HG02973 (cell line): ENCODE measurements around the gene OSBPL6.

ENCODE experiments used
- ATAC-seq: cut with Tn5 transposase; IDR thresholded peaks from one replicate; pipeline ENCODE4 v1.9.1; 2021; ENCODE audit warnings: moderate library complexity; ENCODE audit not compliant: unreplicated experiment

The OSBPL6 gene

DNA sequence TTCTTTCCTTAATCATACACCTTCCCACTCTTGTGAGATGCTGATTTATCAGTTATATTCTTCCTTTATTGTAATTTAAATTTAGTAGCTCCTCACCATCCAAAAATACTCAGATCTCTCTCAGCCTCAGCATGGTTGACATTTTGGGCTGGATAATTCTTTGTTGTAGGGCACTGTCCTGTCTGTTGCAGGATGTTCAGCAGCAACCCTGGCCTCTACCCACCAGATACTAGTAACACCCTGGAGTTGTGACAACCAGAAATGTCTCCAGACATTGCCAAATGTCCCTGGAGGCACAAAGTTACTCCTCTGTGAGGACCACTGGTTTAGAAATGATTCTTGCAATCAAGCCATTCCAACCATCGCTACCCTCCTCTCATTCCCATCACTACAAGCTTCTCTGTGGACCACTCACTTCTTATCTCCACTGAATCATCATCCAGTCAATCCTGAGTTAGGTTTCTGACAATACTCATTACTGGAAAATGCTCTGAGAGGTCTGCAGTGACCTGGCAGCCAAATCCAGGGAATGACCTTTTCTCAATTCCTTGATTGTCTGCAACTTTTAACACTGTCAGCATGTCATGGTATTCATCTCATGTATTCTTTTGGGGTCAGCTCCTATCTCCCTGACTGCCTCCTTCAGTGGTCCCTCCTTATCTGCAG is 43.3 kb downstream of the OSBPL6 start:
- no peak for ATAC-seq

DNA sequence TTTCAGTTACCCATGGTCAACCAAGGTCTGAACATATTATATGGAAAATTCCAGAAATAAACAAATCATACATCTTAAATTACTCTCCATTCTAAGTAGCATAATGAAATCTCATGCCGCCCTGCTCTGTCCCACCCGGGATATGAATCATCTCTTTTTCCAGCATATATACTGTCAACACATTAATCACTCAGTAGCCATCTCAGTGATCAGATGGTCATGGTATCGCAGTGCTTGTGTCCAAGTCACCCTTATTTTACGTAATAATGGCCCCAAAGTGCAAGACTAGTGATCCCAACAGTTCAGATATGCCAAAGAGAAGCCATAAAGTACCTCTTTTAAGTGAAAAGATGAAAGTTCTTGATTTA is 43.8 kb downstream of the OSBPL6 start:
- ATAC-seq: no peak

DNA sequence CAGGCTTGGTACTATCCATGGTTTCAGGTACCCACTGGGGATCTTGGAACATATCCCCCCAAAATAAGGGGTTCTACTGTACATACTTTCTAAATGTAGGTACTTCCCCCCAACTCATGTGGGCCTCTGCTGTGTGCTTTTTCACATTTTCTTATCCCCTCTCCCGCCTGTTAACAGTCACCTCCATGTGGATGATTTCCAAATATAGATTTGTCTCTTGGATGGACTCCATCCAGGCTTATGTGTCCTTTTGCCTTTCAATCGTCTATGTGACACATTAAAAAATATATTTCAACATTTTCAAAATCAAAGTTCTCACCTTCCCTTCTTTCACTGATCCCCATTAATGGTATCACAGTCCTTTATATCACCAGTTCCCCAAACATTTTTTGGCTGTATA is 44.4 kb downstream of the OSBPL6 start:
- no peak for ATAC-seq

DNA sequence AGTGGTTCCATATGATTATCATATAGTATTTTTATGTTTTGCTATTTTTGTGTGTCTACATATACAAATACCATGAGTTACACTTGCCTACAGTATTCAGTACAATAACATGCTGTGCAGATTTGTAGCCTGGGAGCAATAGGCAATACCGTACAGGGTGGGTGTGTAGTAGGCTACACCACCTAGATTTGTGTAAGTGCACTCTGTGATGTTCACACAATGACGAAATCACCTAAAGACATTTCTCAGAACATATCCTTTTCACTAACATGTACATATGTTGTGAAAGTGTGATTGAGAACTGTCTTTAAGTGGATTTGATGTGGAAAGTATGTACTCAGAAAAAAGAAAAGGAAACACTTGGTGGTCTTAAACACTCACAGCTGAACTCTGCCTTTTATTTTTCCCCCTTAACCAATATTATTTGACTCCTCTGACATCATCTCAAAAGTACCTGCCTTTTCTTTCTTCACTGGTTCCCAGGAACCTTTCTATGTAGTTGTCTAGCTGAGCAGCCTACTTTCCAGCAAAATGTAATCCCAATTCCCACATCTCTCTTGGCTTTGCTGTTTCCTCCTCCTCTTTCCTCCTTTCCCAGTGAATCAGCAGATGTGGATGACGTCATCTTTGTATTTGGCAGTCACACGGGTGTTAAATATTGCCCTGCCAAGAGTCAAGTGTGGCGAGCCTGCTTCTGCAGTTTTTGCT is 47.7 kb downstream of the OSBPL6 start:
- ATAC-seq: no peak

DNA sequence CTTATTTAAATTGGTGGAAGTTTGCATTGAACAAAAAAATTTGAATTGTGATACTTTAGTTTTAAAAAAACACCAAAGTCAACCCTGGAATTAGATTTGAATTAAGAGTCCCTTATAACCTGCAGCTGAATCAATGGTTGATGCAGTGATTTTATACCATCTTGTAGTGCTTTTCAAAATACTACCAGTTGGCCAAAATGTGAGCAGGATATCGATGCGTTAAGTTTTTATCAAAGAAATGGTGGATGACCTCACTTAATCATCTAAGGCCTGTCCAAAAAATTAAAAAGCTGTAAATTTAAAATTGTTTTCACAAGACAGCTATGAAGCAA is 48.2 kb downstream of the OSBPL6 start:
- ATAC-seq: no peak

DNA sequence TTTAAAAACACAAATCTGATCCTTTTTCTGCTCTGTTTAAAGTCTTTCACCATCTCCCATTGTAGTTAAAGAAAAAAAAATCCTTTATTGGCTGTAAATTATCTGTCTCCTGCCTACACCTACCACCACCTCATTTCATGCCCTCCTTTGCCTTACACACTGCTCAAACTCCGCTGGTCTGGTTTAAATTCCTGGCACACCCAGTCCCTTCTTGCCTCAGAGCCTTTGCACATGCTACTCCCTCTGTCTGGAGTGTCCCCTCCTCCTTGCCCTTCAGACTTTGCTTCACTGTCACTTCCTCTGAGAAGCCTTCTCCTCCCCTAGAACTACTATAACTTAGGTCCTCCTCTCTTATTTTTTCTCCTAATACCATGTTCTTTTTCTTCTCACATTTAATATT is 49.6 kb downstream of the OSBPL6 start:
- ATAC-seq: no peak

DNA sequence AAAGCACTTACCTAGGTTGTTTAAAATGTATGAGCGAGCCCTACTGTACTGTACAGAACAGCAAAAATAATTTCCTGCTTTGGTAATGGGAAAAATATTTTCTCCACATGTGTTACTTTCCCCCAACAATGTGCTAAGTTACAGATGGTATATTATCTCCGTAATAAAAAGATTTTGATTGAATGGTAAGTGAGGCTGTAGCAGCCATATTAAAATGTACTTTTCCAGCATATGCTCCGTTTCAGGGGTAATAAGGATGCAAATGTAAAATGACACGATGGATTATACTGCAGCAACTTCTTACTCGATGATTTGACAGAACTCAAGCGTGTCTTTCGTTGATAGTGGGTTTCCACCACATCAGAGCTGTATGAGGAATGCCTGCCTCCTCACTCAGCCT is 50.5 kb downstream of the OSBPL6 start:
- no peak for ATAC-seq

DNA sequence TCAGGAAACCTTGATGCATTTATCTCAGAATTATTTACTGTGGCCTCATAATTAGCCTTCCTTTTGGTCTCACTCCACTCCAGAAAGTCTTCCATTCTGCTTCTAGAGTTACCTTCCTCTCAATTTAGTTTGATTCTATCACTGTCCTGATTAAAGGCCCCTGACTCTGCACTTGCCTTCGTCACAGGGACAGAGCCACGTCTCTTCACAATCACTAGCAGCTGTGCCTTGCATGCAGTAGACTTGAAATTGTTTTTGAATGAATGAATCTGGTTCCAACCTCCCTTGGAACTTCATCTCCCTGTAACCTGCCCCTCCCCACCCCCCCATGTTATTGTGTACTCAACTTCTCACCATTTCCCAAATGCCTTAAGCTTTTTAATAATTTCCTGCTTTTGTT is 52.4 kb downstream of the OSBPL6 start:
- ATAC-seq: no peak

DNA sequence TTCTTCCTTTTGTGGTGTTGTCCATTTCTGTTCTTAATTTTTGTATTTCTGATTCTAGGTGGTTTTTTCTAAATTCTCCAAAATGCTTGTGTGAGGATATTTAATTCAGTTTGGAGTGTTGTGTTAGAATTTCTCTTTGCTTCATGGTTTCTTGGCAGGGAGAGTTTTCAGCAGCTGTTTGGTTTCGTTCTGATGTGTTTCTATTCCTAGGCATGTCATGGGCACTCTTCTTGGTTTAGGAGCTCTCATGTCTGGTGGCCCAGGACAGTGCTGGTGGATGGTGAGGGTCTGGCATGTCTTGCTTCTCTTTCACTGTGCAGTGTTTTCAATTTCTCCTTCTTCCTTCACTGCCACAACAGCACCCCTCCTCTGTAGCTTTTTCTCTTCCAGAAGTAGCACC is 52.9 kb downstream of the OSBPL6 start:
- ATAC-seq: no peak

DNA sequence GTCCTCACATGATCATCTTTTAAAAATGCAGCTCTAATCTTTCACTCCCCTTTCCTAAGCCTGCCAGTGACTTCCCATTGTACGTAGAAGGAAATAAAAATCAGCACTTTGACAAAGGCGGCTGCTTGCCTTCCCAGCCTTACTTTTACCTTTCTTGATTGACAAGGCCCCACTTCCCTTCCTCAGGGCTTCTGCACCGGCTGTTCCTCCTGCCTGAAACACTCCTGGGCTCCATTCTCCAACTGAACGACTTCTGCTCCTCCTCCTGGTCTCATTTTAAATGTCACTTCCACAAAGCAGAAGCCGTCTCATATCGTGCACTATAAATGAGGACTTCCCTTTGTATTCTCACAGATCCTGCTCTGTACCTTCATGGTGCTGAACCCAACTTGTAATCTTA is 56.1 kb downstream of the OSBPL6 start:
- ATAC-seq: no peak

DNA sequence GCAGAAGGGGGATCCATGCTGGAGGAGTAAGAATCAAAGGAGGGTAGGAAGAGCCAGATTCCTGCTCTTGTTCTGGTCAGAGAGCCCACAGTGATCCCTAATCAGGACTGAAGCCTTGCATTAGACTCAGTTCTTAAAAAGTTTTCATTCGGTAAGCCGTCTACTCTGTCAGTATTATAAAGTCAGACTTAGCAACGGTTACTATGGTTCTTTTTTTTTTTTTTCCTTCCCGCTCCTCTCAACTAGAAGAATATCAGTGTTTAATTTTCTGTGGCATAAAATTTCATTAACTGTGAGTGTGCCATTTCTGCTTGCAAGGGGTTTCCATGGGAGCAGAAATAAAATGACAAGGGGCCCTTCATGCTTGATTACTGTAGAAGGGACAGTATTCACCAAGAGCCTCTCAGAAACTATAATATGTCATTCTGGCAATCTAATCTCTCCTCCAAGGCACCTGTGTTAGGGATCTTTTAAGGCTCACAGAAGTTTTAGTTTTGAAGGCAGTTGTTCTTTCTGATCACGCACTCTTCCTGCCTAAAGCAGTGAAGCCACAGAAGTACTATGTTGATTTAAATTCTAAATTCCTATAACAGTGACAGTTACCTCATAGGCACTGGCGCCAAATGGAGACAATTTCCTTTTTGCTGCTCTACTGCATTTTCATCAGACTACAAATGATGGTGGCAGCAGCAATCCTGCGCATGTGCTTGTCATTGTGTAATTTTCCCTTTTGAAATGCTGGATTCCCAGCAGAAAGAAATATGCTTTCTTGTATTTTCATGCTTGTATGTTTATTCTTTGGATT is 57.0 kb downstream of the OSBPL6 start:
- no peak for ATAC-seq

DNA sequence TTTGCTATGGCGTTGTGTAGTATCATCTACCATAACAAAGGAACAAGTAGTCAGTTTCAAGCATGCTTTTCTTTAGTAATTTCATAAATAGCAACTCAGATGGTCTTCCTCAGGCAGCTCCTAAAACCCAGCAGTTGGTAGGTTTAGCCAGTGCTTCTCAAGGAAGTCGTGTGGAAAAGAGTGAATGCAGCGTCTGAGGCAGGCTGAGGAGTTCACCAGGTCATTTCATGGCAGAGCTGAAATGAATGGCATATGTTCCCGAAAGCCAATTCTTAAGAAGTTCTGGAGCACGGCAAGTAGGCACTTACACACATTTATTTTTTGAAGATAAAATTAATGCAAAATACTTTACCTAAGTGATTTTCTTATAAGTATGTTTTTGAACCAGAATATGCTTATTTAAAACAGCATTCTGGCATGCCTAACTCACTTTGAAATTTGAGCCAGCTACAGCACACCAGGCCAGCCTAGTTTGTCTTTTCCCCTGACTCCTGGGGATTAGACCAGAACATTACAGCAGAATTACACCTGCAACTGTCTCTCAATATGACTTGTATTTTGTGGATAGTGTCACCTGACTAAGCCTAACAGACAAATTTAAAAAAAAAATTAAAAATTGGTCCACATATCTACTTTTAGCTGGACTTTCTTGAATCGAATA is 62.2 kb downstream of the OSBPL6 start:
- ATAC-seq: no peak

DNA sequence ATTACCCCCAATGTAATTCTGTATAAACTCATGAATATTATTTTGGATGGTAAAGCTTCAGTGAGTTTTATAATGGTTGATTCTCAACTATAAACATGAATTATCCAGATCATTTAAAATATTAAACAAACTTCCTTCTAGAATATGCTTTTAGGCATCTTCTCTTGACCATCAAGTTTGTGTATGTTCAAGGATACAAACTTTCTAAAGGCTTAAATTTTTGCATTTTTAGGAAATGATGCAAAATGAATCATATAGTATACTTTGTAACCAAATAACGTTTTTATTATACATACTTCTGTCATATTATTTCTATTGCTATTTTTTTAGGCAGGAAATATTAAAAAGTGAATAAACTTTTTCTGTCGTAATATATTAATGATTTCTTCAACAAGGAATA is 62.8 kb downstream of the OSBPL6 start:
- ATAC-seq: no peak

DNA sequence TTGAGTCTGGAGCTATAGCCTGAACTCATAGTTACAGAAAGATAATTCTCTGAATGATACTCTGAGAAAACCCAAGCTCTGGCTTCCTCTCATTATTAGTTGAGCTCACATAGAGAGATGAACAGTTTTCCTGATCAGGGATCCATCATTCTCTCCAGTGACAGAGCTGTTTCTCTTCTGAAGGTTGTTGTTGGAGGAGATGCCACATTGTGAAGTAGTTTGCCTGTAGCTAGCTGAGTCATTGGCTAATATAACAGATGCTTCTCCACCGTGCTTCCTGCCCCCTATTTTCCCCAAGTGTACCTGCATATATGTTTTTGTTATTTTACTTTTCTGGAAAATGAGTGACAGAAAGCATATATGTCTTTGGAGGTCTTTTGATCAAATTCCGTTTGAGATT is 64.6 kb downstream of the OSBPL6 start:
- no peak for ATAC-seq

DNA sequence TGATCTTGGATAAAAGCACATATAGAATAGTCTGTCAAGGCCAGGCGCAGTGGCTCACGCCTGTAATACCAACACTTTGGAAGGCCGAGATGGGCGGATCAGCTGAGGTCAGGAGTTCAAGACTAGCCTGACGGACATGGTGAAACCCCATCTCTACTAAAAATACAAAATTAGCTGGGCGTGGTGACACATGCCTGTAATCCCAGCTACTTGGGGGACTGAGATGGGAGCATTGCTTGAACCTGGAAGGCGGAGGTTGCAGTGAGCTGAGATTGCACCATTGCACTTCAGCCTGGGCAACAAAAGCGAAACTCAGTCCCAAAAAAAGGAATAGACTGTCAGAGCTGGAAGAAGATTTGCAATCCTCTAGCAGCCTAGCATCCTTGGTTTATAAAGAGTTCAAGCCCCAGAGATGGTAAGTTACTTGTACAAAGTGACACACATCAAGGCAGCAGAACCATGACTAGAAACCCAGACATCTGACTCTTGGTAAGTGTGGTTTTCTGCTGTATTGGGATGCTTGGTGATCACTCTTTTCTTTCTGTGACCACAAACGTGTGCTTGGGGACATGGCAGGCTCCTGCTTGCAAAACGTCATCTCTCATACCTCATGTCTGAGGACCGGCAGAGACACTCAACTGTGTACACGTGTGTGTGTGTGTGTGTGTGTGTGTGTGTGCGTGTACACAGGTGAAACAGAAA is 69.0 kb downstream of the OSBPL6 start:
- no peak for ATAC-seq

DNA sequence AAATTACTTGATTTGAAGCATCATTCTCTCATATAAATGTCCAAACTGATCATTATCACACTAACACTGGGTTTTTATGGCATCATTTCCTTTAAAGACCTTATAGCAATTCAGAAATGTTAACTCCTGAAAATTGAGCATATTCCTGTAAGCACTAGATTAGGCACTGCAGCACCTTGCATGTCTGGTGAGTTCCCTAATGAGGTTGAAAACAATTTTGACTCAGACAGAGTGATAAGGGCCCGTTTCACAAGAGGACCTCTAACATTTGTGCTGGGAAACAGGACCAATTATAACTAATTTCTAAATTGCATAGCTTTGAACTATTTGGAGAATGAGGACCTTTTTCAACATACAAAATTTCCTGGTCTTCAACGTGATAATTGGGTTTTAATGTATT is 69.9 kb downstream of the OSBPL6 start:
- ATAC-seq: no peak

DNA sequence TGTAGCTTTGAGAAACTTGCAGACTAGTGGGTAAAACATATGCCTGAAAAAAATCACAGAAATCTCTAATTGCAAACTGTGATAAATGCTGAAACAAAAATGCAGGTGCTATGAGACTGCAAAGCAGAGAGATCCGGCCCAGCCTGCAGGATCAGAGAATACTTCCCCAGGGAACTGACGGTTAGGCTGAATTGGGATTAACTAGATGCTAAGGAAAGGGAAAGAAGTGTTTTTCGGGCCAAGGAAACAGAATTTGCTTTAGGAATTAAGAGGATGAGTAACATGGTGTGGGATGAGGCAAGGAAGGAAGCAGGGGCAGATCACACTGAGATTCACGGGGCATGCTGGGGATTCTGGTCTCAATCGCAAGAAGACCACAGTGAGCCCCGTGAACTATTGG is 71.5 kb downstream of the OSBPL6 start:
- ATAC-seq: no peak

DNA sequence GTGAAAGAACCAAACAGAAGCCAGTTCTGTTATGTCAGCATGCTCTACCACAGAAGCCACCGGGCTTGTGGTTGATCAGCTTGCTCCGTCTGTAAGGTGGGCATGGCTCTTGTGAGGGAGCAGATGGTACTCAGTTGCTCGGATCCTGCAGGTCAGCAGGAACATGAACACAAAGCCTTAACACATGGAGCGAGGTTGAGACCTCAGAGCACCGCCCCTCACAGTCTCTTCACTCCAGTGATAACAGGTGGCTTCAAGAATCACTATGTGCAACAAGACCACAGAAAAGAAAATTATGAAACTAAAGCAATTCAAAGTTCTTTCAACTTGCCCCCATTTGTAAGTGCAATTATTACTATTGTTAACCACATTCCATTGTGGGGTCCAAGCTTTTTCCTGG is 72.1 kb downstream of the OSBPL6 start:
- no peak for ATAC-seq

DNA sequence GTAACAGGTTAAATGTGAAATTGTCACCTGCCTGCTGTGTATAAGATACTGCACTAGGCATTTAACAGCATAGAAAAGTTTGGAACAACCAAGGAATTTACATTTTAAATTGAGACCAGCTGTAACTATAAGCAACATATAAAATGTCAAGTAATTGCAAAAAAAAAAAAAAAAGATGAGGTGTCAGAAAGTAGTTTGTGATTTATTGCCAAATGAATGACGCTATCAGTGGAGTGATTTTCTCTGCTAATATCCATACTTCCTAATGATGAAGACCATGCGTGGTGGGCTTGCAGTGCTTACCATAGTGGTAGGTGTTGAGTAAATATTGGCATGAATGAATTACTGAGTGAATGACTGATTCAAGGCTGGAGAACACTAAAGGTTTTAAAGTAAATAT is 73.3 kb downstream of the OSBPL6 start:
- no peak for ATAC-seq

DNA sequence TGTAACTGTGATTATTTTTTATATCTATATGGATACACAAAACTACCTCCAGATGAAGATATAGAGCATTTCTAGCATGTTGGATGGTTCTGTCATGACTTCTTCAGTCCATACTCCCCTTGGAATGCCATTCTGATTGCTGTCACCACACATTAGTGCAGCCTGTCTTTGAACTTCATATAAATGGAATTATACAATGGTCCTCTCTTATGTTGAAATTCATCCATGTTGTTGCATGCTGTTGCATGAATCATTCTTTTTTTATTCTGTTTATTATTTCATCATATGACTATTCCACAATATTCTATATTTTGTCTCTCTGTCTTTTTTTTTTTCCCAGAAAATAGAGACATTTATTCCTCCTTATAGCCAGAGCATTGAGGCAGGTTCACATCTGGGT is 74.1 kb downstream of the OSBPL6 start:
- ATAC-seq: no peak
